GM19438 (cell line): ENCODE results near the gene LPIN1.

Source experiments
- ATAC-seq: cut with Tn5 transposase; IDR thresholded peaks from one replicate; pipeline ENCODE4 v1.9.1; 2021; ENCODE audit warnings: low read depth; ENCODE audit not compliant: unreplicated experiment

The LPIN1 gene

GRCh38 chr2:11742702-11743357, 3.6 kb upstream of the LPIN1 start:
- ATAC-seq: no peak

GRCh38 chr2:11743366-11743765, 3.1 kb upstream of the LPIN1 start:
- ATAC-seq: no peak

- ATAC-seq: peak; percentile 52
These were observed 2.4 kb upstream of the LPIN1 start for GRCh38 chr2:11743846-11744553.

GRCh38 chr2:11744631-11745394, 1.6 kb upstream of the LPIN1 start:
- no peak for ATAC-seq

- ATAC-seq: no peak
These were observed 638 bp upstream of the LPIN1 start for GRCh38 chr2:11745613-11746375.

- ATAC-seq: no peak
These were observed 501 bp downstream of the LPIN1 start for GRCh38 chr2:11746807-11747459.

GRCh38 chr2:11748018-11748860, 1.8 kb downstream of the LPIN1 start:
- no peak for ATAC-seq

GRCh38 chr2:11748861-11749645, 2.6 kb downstream of the LPIN1 start:
- ATAC-seq: no peak

- ATAC-seq: no peak
These were observed 3.4 kb downstream of the LPIN1 start for GRCh38 chr2:11749646-11750349.

GRCh38 chr2:11750422-11750821, 4.0 kb downstream of the LPIN1 start:
- peak; percentile 13 for ATAC-seq

- ATAC-seq: no peak
These were observed 4.5 kb downstream of the LPIN1 start for GRCh38 chr2:11750917-11751316.

GRCh38 chr2:11752906-11753305, 6.5 kb downstream of the LPIN1 start:
- ATAC-seq: no peak

GRCh38 chr2:11753452-11753885, 7.0 kb downstream of the LPIN1 start:
- peak; percentile 65 for ATAC-seq

- ATAC-seq: peak; percentile 34
These were observed 7.7 kb downstream of the LPIN1 start for GRCh38 chr2:11753886-11754699.

GRCh38 chr2:11754700-11755015, 8.2 kb downstream of the LPIN1 start:
- no peak for ATAC-seq

GRCh38 chr2:11757101-11757500, 10.7 kb downstream of the LPIN1 start:
- no peak for ATAC-seq

GRCh38 chr2:11758187-11758586, 11.8 kb downstream of the LPIN1 start:
- no peak for ATAC-seq
